IgD-negative memory B cell (primary cell): ENCODE results near the gene KLHL24. TPM values are rescaled to one million over a fixed set of nuclear protein-coding genes. Genes with fewer than 3 reads are reported as not detected.
A peak's percentile ranks its signal among the peaks of the same experiment; 100 is the strongest.
"Not testable (repeated sequence)": the region's sequence is repeated elsewhere in the genome, so short reads cannot be mapped to it uniquely, and the experiment has no call there.

Experiments used
- H3K27ac Mint-ChIP-seq, 3 donors: one replicate each; pipeline ENCODE4 v1.8.0; 2020 to 2022; ENCODE audit warnings: mild to moderate bottlenecking in 3 of 3, mixed read lengths in 3 of 3, moderate library complexity in 1 of 3
- H3K27me3 Mint-ChIP-seq: one replicate; pipeline ENCODE4 v1.8.0; 2021; ENCODE audit warnings: mixed read lengths
- H3K36me3 Mint-ChIP-seq: one replicate; pipeline ENCODE4 v1.8.0; 2020; ENCODE audit warnings: mild to moderate bottlenecking, mixed read lengths
- H3K4me1 Mint-ChIP-seq, 3 donors: one replicate each; pipeline ENCODE4 v1.8.0; 2020 to 2022; ENCODE audit warnings: mixed read lengths in 3 of 3, mild to moderate bottlenecking in 1 of 3
- H3K4me3 Mint-ChIP-seq, 4 donors: one replicate each; pipeline ENCODE4 v1.8.0; 2020 to 2022; ENCODE audit warnings: mild to moderate bottlenecking in 4 of 4, mixed read lengths in 4 of 4, moderate library complexity in 3 of 4
- H3K9me3 Mint-ChIP-seq, 3 donors: one replicate each; pipeline ENCODE4 v1.8.0; 2020 to 2021; ENCODE audit warnings: mixed read lengths in 3 of 3, mild to moderate bottlenecking in 1 of 3
- polyA plus RNA-seq: library from polyadenylated mRNA; unstranded; fragments of 300-500 nt; fragmentation: Illumina TruSeq; gene quantifications from one replicate; pipeline ENCODE4 v1.2.3, GENCODE V29; 2021

The KLHL24 gene
- polyA plus RNA-seq, 1 donor from 2014 or later = 41.3 TPM

DNA sequence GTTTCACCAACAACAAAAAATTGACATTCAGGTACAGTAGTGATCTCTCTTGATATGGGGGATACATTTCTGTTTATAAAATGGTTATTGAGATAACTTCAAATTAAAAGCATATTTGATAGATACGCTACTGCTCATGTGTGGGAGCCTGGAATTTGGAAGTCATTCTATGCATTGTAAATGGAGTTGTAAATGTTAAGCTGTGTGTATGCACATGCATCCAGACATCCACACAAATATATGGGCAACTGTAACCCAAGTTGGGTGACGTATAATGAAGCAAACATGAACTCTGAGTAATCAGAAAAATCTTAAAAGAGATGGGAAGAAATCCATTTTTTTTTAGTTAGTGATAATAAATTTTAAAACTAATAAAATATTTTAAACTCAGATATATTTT, 9.8 kb downstream of the KLHL24 start:
- H3K4me3 Mint-ChIP-seq = no peak overlapping the region
- H3K27me3 Mint-ChIP-seq = no peaks in the 10 kb centered on the region
- no peak overlapping the region for H3K27ac Mint-ChIP-seq
- H3K36me3 Mint-ChIP-seq = peaks cover 19% of the 10 kb centered on the region
- H3K9me3 Mint-ChIP-seq = peaks cover 2 to 7% (median 3%) of the 10 kb centered on the region in 3 donors
- peaks cover 11 to 26% (median 19%) of the 10 kb centered on the region in 3 donors for H3K4me1 Mint-ChIP-seq

DNA sequence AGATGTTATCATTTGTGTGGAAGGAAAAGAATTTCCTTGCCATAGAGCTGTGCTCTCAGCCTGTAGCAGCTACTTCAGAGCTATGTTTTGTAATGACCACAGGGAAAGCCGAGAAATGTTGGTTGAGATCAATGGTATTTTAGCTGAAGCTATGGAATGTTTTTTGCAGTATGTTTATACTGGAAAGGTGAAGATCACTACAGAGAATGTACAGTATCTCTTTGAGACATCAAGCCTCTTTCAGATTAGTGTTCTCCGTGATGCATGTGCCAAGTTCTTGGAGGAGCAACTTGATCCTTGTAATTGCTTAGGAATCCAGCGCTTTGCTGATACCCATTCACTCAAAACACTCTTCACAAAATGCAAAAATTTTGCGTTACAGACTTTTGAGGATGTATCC, 15.1 kb downstream of the KLHL24 start:
- Mint-ChIP-seq H3K27me3 (no peaks in the 10 kb centered on the region), H3K36me3 (peaks cover 38% of the 10 kb centered on the region), H3K27ac (no peak overlapping the region), H3K4me3 (no peak overlapping the region), H3K9me3 (peaks cover 12 to 20% (median 14%) of the 10 kb centered on the region in 3 donors), H3K4me1 (peaks cover 4 to 8% (median 4%) of the 10 kb centered on the region in 3 donors)

DNA sequence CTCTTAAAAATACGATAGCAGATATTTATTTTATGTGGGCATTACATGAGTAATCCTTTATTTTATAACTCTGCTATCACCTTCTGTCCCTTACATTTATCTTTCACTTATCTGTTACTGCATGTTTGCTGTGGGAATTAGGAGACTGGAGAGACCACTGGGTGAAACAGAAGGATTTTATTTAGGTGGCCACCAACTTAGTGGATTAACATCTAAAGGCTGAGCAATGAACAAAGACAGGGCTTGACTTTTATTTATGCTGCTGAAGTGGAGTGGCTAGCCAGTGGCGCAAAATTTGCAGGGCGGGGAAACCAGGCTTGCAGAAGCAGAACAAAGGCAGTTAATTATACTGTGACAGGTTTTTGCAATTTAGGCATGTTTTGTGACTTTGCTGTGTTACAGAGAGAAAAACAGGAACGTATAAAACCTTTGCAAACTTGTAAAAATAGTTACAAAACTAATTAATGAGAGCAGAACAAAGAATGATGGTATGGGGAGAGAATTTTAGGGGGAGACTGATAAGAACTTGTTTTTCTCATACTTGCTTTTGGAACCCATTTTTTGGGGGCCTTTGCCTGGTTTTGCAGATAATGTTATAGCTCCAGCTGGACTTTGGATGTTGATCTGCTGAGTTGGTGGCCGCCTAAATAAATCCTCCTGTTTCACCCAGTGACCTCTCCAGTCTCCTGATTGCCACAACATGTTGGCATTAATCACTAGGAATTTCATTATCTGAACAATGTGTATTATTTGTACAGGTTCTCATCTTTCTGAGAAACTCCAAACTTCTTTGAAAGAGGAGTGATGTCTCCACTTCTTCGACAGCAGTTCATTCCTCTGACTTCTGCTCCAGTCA, 18.0 kb downstream of the KLHL24 start:
- Mint-ChIP-seq H3K36me3 (peaks cover 46% of the 10 kb centered on the region), H3K4me3 (no peak overlapping the region), H3K27me3 (no peaks in the 10 kb centered on the region), H3K9me3 (peaks cover 14 to 30% (median 22%) of the 10 kb centered on the region in 3 donors), H3K4me1 (peaks cover 7 to 14% (median 10%) of the 10 kb centered on the region in 3 donors), H3K27ac (peak overlapping the region in 2 of 3 donors; percentile 66 to 89)

DNA sequence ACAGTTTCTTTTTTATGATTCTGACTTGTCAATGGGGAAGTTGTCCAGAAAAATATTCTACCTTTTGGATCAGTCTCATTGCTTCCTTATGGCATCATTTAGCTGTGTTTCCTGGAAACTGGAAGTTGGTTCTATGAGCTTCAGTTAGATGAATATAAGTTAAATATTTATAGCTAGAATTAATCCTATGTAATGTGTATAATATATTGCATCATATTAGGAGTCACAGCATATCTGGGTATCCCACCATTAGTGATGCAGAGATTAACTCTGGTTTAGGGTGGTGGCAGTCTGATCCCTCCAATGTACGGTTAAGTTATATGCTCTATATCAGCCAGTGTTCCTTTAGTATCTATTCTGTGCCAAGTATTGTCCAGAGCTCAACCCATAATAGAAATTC, 19.3 kb downstream of the KLHL24 start:
- Mint-ChIP-seq H3K36me3 (peaks cover 52% of the 10 kb centered on the region), H3K27ac (no peak overlapping the region), H3K9me3 (peaks cover 14 to 26% (median 21%) of the 10 kb centered on the region in 3 donors), H3K27me3 (no peaks in the 10 kb centered on the region), H3K4me1 (peaks cover 10 to 15% (median 12%) of the 10 kb centered on the region in 3 donors), H3K4me3 (no peak overlapping the region)

DNA sequence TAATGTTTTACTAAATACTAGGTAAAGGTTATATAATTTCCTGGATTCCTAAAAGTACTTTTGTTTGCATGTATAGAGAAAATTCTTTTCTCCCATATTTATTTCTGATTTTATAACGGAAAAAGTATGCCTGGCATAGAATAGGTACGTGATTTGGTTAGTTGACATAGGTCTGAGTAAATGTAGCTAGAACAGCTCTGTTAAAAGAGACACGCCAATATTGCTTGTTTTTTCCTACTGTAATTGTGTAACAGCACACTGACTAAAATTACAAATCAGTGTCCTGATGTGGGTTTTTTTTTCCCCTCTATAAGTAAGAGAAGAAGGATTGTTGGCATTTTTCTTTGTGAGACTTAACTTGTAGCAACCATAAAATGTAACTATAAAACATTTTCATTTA, 26.7 kb downstream of the KLHL24 start:
- Mint-ChIP-seq H3K27me3 (no peaks in the 10 kb centered on the region), H3K9me3 (peaks cover 1 to 3% (median 3%) of the 10 kb centered on the region in 3 donors), H3K27ac (no peak overlapping the region), H3K4me1 (peaks cover 6 to 13% (median 11%) of the 10 kb centered on the region in 3 donors), H3K4me3 (no peak overlapping the region), H3K36me3 (peaks cover 26% of the 10 kb centered on the region)

DNA sequence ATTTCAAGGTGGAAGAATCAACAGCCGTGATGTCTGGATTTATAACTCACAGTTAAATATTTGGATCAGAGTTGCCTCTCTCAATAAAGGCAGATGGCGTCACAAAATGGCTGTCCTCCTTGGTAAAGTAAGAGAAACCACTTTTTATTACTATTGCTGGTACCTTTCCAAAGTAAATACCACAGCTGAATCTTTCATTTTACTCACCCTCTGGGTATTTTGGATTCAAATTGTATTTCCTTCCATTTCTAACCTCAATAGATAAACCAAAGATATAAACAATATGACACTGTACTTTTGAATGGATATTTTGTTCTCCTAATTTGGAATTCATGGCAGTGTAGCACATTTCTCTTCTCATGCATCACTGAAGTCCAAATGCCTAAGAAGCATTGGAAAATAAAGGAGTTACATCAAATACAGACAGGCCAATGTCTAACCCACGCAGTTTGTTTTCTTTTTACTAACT, 29.5 kb downstream of the KLHL24 start:
- H3K27me3 Mint-ChIP-seq = no peaks in the 10 kb centered on the region
- H3K36me3 Mint-ChIP-seq = peaks cover 10% of the 10 kb centered on the region

DNA sequence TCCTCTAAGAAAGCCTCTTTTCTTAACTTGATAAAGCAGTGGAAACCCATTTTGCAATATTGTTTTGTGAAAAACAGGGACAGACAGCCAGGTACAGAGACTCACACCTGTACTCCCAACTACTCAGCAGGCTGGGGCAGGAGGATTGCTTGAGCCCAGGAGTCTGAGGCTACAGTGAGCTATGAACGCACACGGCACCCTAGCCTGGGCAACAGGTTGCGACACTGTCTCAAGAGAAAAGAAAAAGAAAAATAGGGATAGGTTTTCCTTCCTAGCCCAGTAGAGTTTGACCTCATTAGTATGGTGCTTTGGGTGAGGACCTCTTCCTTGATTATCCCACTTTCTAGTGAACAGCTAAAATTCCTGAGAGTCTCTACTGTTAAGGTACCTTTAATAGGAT, 44.6 kb downstream of the KLHL24 start:
- Mint-ChIP-seq H3K27ac (peak overlapping the region in 1 of 3 donors; percentile 45), H3K4me3 (no peak overlapping the region), H3K36me3 (peaks cover 2% of the 10 kb centered on the region)

More for the DNA sequence above, 29.5 kb downstream of the KLHL24 start:
- H3K4me1 Mint-ChIP-seq = peaks cover 2 to 8% (median 4%) of the 10 kb centered on the region in 3 donors
- H3K4me3 Mint-ChIP-seq = no peak overlapping the region
- no peak overlapping the region for H3K27ac Mint-ChIP-seq
- H3K9me3 Mint-ChIP-seq = peaks cover 0 to 3% (median 0%) of the 10 kb centered on the region in 3 donors

DNA sequence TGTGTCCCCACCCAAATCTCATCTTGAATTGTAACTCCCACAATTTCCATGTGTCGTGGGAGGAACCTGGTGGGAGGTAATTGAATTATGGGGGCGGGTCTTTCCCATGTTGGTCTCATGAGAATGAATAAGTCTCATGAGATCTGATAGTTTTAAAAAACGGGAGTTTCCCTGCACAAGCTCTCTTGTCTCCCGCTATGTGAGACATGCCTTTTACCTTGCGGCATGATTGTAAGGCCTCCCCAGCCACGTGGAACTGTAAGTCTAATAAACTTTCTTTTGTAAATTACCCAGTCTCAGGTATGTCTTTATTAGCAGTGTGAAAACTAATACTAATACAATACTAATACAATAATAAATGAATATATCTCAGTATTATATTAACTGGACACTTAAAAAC, 52.3 kb downstream of the KLHL24 start:
- Mint-ChIP-seq H3K4me1 (peaks cover 0 to 3% (median 1%) of the 10 kb centered on the region in 3 donors), H3K4me3 (no peak overlapping the region), H3K9me3 (peaks cover 0 to 3% (median 0%) of the 10 kb centered on the region in 3 donors)

More for the DNA sequence above, 44.6 kb downstream of the KLHL24 start:
- Mint-ChIP-seq H3K4me1 (no peaks in the 10 kb centered on the region), H3K9me3 (no peaks in the 10 kb centered on the region), H3K27me3 (no peaks in the 10 kb centered on the region)

DNA sequence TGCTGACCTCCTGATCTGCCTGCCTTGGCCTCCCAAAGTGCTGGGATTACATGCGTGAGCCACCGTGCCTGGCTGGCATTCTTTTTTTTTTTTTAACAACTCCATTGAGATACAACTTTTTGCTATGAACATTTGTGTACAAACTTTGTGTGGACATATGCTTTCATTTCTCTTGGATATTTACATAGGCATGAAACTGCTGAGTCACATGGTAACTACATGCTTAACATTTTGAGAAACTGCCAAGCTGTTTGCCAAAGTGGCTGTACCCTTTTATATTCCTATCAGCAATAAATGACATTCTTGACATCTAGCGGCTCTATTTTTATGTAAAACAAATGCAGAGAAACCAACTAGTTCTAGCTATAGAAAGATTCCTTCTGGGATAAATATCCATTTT, 53.5 kb downstream of the KLHL24 start:
- H3K36me3 Mint-ChIP-seq = no peaks in the 10 kb centered on the region
- no peaks in the 10 kb centered on the region for H3K27me3 Mint-ChIP-seq
- no peak overlapping the region for H3K4me3 Mint-ChIP-seq
- no peak overlapping the region for H3K27ac Mint-ChIP-seq
- H3K4me1 Mint-ChIP-seq = peaks cover 0 to 3% (median 1%) of the 10 kb centered on the region in 3 donors
- H3K9me3 Mint-ChIP-seq = peaks cover 0 to 3% (median 0%) of the 10 kb centered on the region in 3 donors

More for the DNA sequence above, 52.3 kb downstream of the KLHL24 start:
- no peaks in the 10 kb centered on the region for H3K27me3 Mint-ChIP-seq
- no peak overlapping the region for H3K27ac Mint-ChIP-seq
- H3K36me3 Mint-ChIP-seq = no peaks in the 10 kb centered on the region

DNA sequence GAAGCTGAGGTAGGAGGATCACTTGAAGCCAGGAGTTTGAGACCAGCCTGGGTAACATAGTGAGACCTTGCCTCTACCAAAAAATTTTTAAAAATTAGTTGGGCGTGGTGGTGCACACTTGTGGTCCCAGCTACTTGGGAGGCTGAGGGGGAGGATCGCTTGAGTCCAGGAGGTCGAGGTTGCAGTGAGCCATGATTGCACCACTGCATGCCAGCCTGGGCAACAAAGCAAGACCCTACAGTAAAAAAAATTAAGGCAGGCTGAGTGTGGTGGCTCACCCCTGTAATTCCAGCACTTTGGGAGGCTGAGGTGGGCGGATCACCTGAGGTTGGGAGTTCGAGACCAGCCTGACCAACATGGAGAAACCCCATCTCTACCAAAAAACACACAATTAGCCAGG, 54.2 kb downstream of the KLHL24 start:
- H3K36me3 Mint-ChIP-seq, H3K27ac Mint-ChIP-seq, H3K9me3 Mint-ChIP-seq, H3K4me3 Mint-ChIP-seq, H3K27me3 Mint-ChIP-seq, H3K4me1 Mint-ChIP-seq: not testable (repeated sequence)

DNA sequence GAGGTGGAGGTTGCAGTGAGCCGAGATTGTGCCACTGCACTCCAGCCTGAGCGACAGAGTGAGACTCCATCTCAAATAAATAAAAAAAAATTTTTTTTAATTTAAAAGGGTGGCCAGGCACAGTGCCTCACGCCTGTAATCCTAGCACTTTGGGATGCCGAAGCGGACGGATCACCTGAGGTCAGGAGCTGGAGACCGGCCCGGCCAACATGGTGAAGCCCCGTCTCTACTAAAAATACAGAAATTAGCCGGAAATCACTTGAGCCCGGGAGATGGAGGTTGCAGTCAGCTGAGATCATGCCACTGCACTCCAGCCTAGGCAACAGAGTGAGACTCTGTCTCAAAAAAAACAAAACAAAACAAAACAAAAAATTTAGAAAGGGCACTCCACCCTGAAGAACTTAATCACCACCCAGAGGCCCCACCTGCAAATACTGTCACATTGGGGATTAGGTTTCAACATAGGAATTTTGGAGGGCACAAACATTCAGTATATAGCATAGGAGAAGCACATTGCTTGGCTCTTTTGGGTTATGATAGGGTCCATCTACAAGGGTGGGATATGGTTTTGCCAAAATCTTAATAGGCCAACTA, 55.1 kb downstream of the KLHL24 start:
- peaks cover 0 to 3% (median 1%) of the 10 kb centered on the region in 3 donors for H3K4me1 Mint-ChIP-seq

DNA sequence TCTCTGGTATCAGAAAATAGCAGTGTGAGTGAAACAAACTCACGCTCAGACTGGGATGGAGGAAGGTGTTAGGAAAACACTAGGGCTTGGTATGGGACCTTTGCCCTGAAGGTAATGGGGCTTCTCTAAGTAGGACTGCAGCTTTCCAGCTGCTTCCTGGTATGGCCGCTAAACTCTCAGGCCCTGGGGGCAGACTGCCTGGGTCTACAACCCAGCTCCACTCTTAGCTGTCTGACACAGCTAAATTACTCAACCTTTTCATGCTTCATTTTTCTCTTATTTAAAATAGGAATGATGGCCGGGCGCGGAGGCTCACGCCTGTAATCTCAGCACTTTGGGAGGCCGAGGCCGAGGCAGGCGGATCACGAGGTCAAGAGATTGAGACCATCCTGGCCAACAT, 57.0 kb downstream of the KLHL24 start:
- Mint-ChIP-seq H3K36me3 (no peaks in the 10 kb centered on the region), H3K9me3 (no peaks in the 10 kb centered on the region), H3K27ac (no peak overlapping the region), H3K4me1 (peaks cover 4 to 7% (median 5%) of the 10 kb centered on the region in 3 donors), H3K27me3 (no peaks in the 10 kb centered on the region), H3K4me3 (peak overlapping the region in 1 of 4 donors; percentile 57)

More for the DNA sequence above, 55.1 kb downstream of the KLHL24 start:
- no peaks in the 10 kb centered on the region for H3K36me3 Mint-ChIP-seq
- no peak overlapping the region for H3K4me3 Mint-ChIP-seq
- H3K9me3 Mint-ChIP-seq = peaks cover 0 to 3% (median 0%) of the 10 kb centered on the region in 3 donors
- H3K27me3 Mint-ChIP-seq = no peaks in the 10 kb centered on the region
- H3K27ac Mint-ChIP-seq = no peak overlapping the region

DNA sequence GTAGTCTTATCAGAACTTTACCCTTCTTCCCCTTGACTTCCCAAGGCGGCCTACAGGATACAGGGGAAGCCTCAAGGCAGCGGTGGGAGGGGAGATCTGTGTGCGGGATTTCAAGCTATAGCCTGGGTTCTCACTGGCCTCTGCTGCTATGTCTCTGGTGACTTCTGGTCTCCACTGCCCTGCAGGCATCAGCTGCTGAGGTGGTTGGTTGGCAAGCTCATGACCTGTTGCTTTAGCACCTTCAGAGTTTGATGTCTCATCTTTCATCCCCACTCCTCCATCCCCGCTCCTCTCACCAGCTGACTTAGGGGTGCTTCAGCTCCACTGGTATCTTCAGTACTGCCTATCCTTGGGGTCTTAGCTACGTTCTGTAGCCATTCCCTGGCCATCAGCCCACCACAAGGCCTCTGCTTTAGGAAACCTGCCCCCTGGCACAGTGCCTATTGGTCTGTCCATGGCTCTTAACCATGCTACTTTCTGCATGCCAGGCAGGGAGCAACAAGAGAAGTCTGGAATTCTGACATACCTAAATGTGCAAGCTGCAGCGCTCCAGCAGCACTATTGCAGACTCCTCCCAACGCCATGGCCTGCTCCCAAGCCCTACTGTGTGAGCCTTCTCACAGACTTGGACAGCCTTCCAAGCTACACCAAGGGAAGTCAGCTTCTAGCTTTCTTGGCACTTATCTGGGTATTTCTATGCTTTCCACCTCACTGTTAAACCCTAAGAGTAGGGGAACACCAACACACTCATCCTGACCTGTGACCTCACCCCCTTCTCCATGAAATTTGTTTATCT, 60.3 kb downstream of the KLHL24 start:
- Mint-ChIP-seq H3K27me3 (no peaks in the 10 kb centered on the region), H3K9me3 (no peaks in the 10 kb centered on the region), H3K36me3 (no peaks in the 10 kb centered on the region), H3K27ac (peak overlapping the region in 1 of 3 donors; percentile 53), H3K4me1 (peaks cover 23 to 26% (median 23%) of the 10 kb centered on the region in 3 donors), H3K4me3 (peak overlapping the region in 3 of 4 donors; percentile 49 to 79 (median 55))

DNA sequence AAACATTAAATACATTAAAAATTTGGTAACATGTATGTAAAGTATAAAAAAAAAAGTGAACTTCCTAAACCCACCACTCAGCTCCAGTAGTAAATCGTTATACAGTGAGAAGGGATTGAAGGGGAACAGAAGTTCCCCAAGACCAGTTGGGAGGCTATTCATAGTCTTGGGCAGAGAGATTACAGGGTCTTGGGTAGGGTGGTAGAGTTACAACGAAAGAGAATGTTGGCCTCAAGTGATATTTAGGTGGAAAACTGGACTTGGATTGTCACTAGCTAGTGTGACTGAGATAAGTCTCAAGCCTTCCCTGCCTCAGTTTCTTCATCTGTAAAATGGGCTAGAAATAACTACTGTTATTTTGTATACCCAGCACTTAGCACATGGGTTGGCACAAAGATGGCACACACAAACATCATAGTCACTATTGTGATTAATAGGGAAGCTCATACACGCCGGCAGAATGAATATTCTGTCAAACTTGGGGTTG, 61.7 kb downstream of the KLHL24 start:
- Mint-ChIP-seq H3K4me1 (peaks cover 23 to 26% (median 25%) of the 10 kb centered on the region in 3 donors), H3K27me3 (no peaks in the 10 kb centered on the region), H3K9me3 (no peaks in the 10 kb centered on the region), H3K4me3 (peak overlapping the region; percentile 73 to 88 (median 79)), H3K27ac (peak overlapping the region in 2 of 3 donors; percentile 4 to 63), H3K36me3 (no peaks in the 10 kb centered on the region)
